HG03039 (cell line): ENCODE data around the gene WNT7B.

Experiments
- ATAC-seq: cut with Tn5 transposase; IDR thresholded peaks from one replicate; pipeline ENCODE4 v1.9.1; 2021; ENCODE audit warnings: mild to moderate bottlenecking, moderate library complexity; ENCODE audit not compliant: unreplicated experiment

The WNT7B gene

GRCh38 chr22:45974498-45974897, 2.5 kb downstream of the WNT7B start:
- no peak for ATAC-seq

GRCh38 chr22:45972889-45973253, 4.1 kb downstream of the WNT7B start:
- ATAC-seq: no peak

DNA sequence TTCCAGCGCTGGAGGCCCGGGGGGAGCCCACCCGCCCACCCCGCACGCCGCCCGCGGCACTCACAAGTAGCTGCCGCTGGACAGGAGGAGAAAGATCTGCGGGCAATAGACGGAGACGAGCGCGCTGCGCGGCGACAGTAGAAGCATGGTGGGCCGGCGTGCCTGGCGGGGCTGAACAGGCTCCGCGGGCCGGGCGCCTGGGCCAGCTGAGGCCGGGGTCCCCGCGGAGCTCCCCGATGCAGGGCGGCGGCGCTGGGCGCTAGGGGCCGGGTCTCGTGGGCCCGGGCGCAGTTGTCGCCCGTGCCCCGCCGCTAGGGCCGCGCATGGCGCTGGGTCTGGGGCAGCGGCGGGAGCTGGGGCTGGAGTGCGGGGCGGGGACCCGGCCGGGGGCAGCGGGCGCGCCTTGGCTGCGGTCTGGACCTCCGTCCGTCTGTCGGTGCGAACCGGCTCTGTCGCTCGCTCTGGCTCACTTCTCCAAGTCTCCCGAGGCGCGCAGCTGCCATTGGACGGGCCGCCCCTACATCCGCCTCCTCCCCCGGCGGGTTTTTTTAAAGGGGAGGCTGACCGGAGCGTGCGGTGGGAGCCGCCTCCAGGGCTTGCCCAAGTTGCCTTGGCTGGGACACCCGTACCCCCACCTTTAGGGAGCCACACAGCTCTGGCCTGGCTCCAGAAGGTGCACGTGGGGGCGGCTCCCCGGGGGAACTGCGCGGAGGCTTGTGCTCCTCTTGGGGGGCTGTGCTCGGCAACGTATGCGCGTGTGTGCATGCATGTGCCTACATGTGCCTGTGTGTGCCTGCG, 4.7 kb downstream of the WNT7B start:
- ATAC-seq: no peak

DNA sequence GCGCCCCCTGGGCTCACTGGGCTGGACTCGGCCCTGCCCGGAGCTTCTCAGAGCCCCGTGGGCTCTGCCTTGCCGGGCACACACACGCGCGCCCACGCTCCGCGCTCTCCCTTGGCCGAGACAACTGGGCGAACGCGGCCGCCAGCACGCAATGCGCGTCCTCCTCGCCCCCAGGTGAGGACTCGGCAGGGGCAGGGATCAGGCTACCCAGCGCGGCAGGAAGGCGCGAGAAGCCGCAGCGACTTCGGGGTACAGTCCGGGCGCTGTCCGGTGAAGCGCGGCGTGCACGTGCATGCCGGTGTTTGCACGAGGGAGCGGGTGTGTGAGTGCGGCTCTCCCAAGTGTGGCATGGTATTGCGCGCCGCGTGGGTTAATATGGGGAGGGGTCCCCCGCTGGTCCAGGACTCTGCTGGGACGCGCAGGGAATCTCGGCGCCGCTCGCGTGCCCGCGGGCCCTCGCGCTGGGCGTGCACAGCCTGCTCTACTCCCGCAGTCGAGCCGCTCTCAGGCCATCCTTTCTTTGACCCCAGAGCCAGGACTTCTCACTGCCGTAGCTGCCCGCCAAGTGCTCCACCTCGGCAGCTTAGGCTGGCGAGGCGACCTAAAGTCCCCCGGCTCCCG, 5.4 kb downstream of the WNT7B start:
- ATAC-seq: no peak

- ATAC-seq: no peak
Observed at GRCh38 chr22:45970705-45971407, 6.1 kb downstream of the WNT7B start.

GRCh38 chr22:45969801-45970470, 7.0 kb downstream of the WNT7B start:
- ATAC-seq: no peak

- no peak for ATAC-seq
Observed at GRCh38 chr22:45969414-45969799, 7.6 kb downstream of the WNT7B start.

GRCh38 chr22:45968751-45969413, 8.1 kb downstream of the WNT7B start:
- ATAC-seq: no peak

- ATAC-seq: no peak
Observed at GRCh38 chr22:45968003-45968650, 8.8 kb downstream of the WNT7B start.

- ATAC-seq: no peak
Observed at GRCh38 chr22:45966895-45967365, 10.0 kb downstream of the WNT7B start.

- no peak for ATAC-seq
Observed at GRCh38 chr22:45966320-45966894, 10.6 kb downstream of the WNT7B start.

DNA sequence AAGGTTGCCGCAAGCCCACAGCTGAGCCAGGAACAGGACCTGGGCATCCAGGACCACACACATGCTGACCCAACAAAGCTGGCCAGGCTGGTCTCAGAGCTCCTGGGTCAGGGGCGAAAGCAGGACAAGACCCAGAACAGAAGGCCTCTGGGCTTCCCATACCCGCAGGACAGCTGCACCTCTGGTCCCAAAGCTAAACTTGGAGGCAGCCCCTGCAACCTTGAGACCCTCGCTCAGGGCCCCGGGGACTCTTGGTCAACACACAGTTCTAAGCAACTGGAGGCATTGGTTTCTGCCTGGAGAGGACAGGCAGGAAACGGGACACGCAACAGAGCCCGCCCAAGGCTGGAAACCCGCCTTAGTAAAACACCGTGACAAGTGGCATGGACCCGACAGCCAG, 11.4 kb downstream of the WNT7B start:
- no peak for ATAC-seq

- no peak for ATAC-seq
Observed at GRCh38 chr22:45964926-45965527, 11.9 kb downstream of the WNT7B start.

DNA sequence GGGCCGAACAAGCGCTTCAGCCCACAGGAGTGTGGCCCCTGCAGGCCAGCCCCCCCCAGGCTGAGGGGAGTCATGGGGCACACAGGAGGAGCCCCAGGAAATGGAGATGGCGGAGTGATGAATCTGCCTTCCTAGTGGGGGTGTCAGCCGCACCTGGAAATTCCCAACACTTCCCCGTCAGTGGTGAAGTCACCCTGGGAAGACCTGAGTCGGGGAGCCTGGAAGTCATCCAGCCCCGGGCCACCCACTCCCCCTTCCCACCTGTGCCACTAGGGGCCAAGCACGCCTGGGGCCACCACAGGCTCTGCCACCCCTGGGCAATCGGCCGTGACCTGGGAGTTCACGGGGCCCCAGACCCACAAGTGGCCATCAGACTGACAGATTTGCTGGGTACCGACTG, 12.6 kb downstream of the WNT7B start:
- ATAC-seq: no peak

DNA sequence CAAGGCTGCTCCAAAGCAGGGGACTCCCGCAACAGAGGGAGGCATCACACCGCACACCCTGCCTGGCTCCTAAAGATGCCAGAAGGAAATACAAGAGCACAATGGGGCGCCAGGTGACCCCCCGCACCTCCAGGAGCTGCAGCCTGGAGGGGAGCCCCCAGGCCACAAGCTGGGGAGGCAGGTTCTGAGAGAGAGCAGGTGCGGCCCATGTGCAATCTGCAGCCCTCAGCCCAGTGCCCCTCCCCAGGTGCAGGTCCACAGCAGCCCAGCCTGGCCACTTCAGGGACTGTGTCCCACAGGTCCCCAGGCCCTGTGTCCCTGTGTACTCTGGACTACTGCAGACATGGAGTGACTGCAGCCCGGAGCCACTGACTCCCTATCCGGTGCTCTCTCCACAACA, 13.1 kb downstream of the WNT7B start:
- no peak for ATAC-seq

DNA sequence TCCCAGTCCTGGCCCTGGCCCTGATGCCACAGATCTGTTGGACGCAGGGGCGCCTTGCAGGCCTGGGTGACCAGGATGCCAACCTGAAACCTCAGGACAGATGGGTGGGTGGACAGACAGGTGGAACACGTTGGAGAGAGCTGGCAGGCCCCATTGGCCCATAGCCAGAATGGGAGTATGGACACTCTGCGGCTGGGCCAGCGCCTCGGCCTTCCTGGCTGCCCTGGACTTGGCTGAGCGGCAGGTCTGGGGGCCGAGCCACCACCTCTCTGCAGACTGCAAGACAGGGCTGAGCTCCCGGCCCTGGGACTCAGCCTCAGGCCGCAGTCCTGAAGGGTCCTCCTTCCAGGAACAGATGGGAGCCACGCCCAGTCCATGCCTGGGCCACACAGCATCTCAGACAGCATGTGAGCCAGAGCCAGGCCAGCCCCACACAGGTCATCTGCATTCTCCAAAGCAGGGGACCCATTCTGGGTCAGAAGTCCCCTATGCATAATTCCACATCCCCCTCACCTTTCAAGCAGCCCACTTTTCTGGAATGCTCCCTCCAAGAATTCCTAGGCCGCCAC, 14.1 kb downstream of the WNT7B start:
- ATAC-seq: no peak

- ATAC-seq: no peak
Observed at GRCh38 chr22:45962434-45962718, 14.6 kb downstream of the WNT7B start.

DNA sequence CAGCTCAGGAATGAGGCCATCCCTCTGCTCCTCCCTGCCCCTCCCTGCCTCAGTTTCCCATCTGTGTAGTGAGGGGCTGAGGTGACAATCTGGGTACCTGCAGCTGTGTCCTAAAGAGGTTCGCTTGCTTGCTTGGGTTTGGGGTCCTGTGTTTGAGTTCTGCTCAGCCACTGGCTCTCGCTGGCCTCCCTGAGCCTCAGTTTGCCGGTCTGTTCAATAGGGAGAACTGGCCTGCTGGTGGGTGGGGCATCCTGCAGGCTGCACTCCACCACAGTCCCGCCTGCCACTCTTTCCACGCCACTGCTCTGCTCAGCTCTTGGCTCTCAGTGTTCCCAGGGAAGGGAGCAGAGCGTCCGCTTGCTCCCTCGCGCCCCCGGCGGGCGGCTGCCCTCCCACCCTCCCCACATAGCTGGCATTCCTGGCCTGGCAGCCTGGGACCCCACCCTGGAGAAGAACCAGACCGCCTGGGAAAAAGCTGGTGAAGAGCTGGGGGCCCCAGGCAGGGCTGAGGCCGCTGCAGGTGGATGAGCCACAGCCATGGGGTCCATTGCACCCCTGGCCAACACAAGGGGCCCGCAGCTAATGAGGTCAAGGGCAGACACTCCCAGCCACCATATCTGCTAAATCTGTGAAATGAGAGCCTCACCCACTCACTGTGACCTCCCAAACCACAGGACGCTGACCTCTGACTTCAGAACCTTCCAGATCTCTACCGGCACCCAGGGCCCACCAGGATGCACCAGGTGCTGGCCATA, 15.1 kb downstream of the WNT7B start:
- no peak for ATAC-seq
